HepG2 (cell line): ENCODE results near the gene UNC13D. TPM values are rescaled to one million over a fixed set of nuclear protein-coding genes. Genes with fewer than 3 reads are reported as not detected.

Source experiments
- ARNTL ChIP-seq: sonication (generic); formaldehyde crosslinking; IDR thresholded peaks from 2 replicates; pipeline ENCODE4 v1.4.0; 2020; ENCODE audit warnings: mild to moderate bottlenecking, missing genetic modification reagents
- BRCA1 ChIP-seq: sonication (generic); formaldehyde crosslinking; IDR thresholded peaks from 2 replicates; pipeline ENCODE4 v1.4.0; 2020; ENCODE audit warnings: missing genetic modification reagents
- BRD4 ChIP-seq: sonication (generic); formaldehyde crosslinking; IDR thresholded peaks from 2 replicates; pipeline ENCODE4 v1.4.0; 2020; ENCODE audit warnings: missing genetic modification reagents
- EP300 ChIP-seq, 3 experiments: sonication (generic) in 1 of 3; formaldehyde crosslinking in 1 of 3; IDR thresholded peaks; 2 replicates each; pipeline versions ENCODE4 v1.5.1 to v1.6.1; 2011 to 2020; ENCODE audit warnings: low read depth in 2 of 3, low read length in 2 of 3, borderline replicate concordance in 1 of 3, improper control_type of control experiment in 1 of 3, mild to moderate bottlenecking in 1 of 3, missing genetic modification reagents in 1 of 3, moderate library complexity in 1 of 3
- GATAD2A ChIP-seq: IDR thresholded peaks from 2 replicates; pipeline ENCODE4 v1.6.1; 2016
- HCFC1 ChIP-seq: fragments of 150-350 bp; IDR thresholded peaks from 2 replicates; pipeline ENCODE4 v1.6.1; 2014; ENCODE audit warnings: low read depth, low read length
- HNRNPUL1 ChIP-seq: fragments of 200-400 bp; formaldehyde crosslinking; IDR thresholded peaks from 2 replicates; pipeline ENCODE4 v1.6.1; 2017; ENCODE audit warnings: low read depth, mild to moderate bottlenecking, low read length, moderate library complexity
- IRF2 ChIP-seq: IDR thresholded peaks from 2 replicates; pipeline ENCODE4 v1.6.1; 2018; ENCODE audit warnings: missing genetic modification reagents, missing compliant biosample characterization
- MAFF ChIP-seq: IDR thresholded peaks from 2 replicates; pipeline ENCODE4 v1.6.1; 2011; ENCODE audit warnings: low read depth, low read length, improper control_type of control experiment
- MTF1 ChIP-seq: sonication (generic); formaldehyde crosslinking; IDR thresholded peaks from 2 replicates; pipeline ENCODE4 v1.5.0; 2020; ENCODE audit warnings: missing genetic modification reagents
- MYC ChIP-seq: sonication (generic); formaldehyde crosslinking; IDR thresholded peaks from 2 replicates; pipeline ENCODE4 v1.9.0; 2021; ENCODE audit warnings: missing genetic modification reagents, borderline replicate concordance
- NCOA1 ChIP-seq: sonication (generic); formaldehyde crosslinking; IDR thresholded peaks from 2 replicates; pipeline ENCODE4 v1.9.0; 2021; ENCODE audit warnings: missing genetic modification reagents
- NFIC ChIP-seq: IDR thresholded peaks from 2 replicates; pipeline ENCODE4 v1.6.1; 2012; ENCODE audit warnings: mild to moderate bottlenecking, low read length, inconsistent platforms
- SAFB2 ChIP-seq: sonication (generic); formaldehyde crosslinking; IDR thresholded peaks from 2 replicates; pipeline ENCODE4 v1.5.1; 2020; ENCODE audit warnings: missing genetic modification reagents, low read depth, mild to moderate bottlenecking, borderline replicate concordance
- SP4 ChIP-seq: sonication (generic); formaldehyde crosslinking; IDR thresholded peaks from 2 replicates; pipeline ENCODE4 v1.8.1; 2023; ENCODE audit warnings: mild to moderate bottlenecking, missing genetic modification reagents
- TBP ChIP-seq: sonication (generic); formaldehyde crosslinking; IDR thresholded peaks from 2 replicates; pipeline ENCODE4 v1.5.0; 2020; ENCODE audit warnings: missing genetic modification reagents
- WIZ ChIP-seq: sonication (generic); formaldehyde crosslinking; IDR thresholded peaks from 2 replicates; pipeline ENCODE4 v1.5.1; 2020; ENCODE audit warnings: mild to moderate bottlenecking, missing genetic modification reagents
- XBP1 ChIP-seq: sonication (generic); formaldehyde crosslinking; IDR thresholded peaks from 2 replicates; pipeline ENCODE4 v1.5.0; 2020; ENCODE audit warnings: missing genetic modification reagents
- ZBTB42 ChIP-seq: sonication (generic); formaldehyde crosslinking; IDR thresholded peaks from 2 replicates; pipeline ENCODE4 v1.5.0; 2020; ENCODE audit warnings: mild to moderate bottlenecking, missing genetic modification reagents
- ZFP1 ChIP-seq: IDR thresholded peaks from 2 replicates; pipeline ENCODE4 v1.6.1; 2016
- ZFP36L2 ChIP-seq: sonication (generic); formaldehyde crosslinking; IDR thresholded peaks from 2 replicates; pipeline ENCODE4 v1.4.0; 2020; ENCODE audit warnings: missing genetic modification reagents
- ZIK1 ChIP-seq: sonication (generic); formaldehyde crosslinking; IDR thresholded peaks from 2 replicates; pipeline ENCODE4 v1.5.0; 2020; ENCODE audit warnings: mild to moderate bottlenecking, low read depth, missing genetic modification reagents, borderline replicate concordance
- ZNF274 ChIP-seq: sonication (generic); formaldehyde crosslinking; IDR thresholded peaks from 2 replicates; pipeline ENCODE4 v1.5.1; 2020; ENCODE audit warnings: mild to moderate bottlenecking, missing genetic modification reagents
- ZSCAN29 ChIP-seq: sonication (generic); formaldehyde crosslinking; conservative IDR thresholded peaks from 2 replicates; pipeline ENCODE4 v1.4.0; 2020; ENCODE audit warnings: mild to moderate bottlenecking, missing genetic modification reagents
- polyA plus RNA-seq, 8 experiments: library from polyadenylated mRNA; depleted of rRNA in 3 of 8; stranded (reverse) in 7 of 8; unstranded in 1 of 8; fragments of >200 nt; fragmentation: Illumina TruSeq in 4 of 8; extraction: Trizol in 4 of 8; gene quantifications; 2 replicates each; pipeline versions ENCODE4 v1.2.1 to v1.2.3, GENCODE V29; 2011 to 2016; ENCODE audit warnings: low read depth in 4 of 8, missing spikeins in 1 of 8, mixed read lengths in 1 of 8; ENCODE audit not compliant: insufficient read depth in 1 of 8
- total RNA-seq, 5 experiments: library from RNA; depleted of rRNA; stranded (reverse); fragments of >200 nt; fragmentation: Illumina TruSeq; extraction: Trizol; gene quantifications; 2 replicates each; pipeline ENCODE4 v1.2.3, GENCODE V29; 2016; ENCODE audit warnings: low read depth in 1 of 5
- TF ChIP-seq, protein P1 (sequence below): sonication (generic); formaldehyde crosslinking; IDR thresholded peaks from 2 replicates; pipeline ENCODE4 v1.5.0; 2020; ENCODE audit warnings: mild to moderate bottlenecking, missing genetic modification reagents
- TF ChIP-seq, protein P2 (sequence below): sonication (generic); formaldehyde crosslinking; IDR thresholded peaks from 2 replicates; pipeline ENCODE4 v1.5.0; 2020; ENCODE audit warnings: missing genetic modification reagents, mild to moderate bottlenecking, borderline replicate concordance
- TF ChIP-seq, protein P3 (sequence below): sonication (generic); formaldehyde crosslinking; IDR thresholded peaks from 2 replicates; pipeline ENCODE4 v1.5.0; 2020; ENCODE audit warnings: mild to moderate bottlenecking, missing genetic modification reagents

Gene UNC13D
- total and polyA plus RNA-seq, 2 of the 13 experiments (the other 11 are each of a cell fraction or from before 2014, with no cell fraction given) = 29.7 to 42.7 TPM

DNA sequence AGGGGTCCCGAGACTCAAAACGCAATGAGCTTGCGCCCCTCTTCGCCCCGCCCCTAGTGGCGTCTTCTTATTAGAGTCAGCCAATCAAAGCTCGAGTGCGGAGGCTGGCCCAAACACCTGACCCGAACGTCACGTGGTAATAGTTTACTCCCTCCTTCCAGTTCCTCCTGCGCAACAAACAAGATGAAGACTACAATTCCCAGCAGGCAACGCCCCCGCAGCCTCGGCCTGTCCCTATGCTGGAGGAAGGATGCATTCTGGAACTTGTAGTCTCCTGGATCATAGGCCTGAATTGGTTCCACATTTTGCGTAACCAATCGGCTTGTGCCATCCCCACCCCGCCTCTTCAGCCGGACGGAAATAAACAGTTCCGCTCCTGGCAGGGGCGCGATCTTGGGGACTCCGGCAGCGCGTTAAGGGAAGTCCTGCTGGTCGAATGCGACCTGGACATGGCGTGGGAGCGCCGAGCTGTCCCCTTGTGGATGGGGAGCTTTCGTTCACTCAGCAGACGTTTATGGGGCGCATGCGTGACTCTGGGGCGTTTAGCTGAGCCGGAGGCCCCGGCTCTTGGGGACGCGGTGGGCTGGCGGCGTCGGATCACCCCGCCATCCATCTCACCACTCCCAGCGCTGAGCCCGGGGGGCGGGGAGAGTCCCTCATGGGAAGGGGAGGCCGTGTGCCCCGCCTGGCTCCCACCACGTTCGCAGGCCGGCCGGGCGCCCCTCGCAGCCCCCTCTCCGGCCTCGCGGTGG is 11.3 kb upstream of the UNC13D start, which contains the start of gene WBP2 (continued):
- TF ChIP-seq MYC (CRISPR knock-in tag) = no peak; the same call in none of the 2 replicates
- 0 out of 2 replicates have a peak, but pooled peaks have one; percentile 78 for TF ChIP-seq WIZ (CRISPR knock-in tag)
- no peak for TF ChIP-seq XBP1
- TF ChIP-seq TBP (CRISPR knock-in tag) = peak; percentile 97
- TF ChIP-seq GATAD2A (CRISPR knock-in tag) = no peak; the same call in 1 of the 2 replicates
- TF ChIP-seq MTF1 = no peak
- no peak for TF ChIP-seq HNRNPUL1
- TF ChIP-seq HCFC1 = peak; percentile 100
- TF ChIP-seq BRD4 (CRISPR knock-in tag) = no peak; the same call in 1 of the 2 replicates
- TF ChIP-seq ZSCAN29 (CRISPR knock-in tag) = peak; percentile 85; the same call in 1 of the 2 replicates
- TF ChIP-seq NCOA1 = peak; percentile 96; the same call in 1 of the 2 replicates
- peak; percentile 73 for TF ChIP-seq SP4 (CRISPR knock-in tag)
- no peak for TF ChIP-seq ZFP36L2
- TF ChIP-seq, protein P1, sequence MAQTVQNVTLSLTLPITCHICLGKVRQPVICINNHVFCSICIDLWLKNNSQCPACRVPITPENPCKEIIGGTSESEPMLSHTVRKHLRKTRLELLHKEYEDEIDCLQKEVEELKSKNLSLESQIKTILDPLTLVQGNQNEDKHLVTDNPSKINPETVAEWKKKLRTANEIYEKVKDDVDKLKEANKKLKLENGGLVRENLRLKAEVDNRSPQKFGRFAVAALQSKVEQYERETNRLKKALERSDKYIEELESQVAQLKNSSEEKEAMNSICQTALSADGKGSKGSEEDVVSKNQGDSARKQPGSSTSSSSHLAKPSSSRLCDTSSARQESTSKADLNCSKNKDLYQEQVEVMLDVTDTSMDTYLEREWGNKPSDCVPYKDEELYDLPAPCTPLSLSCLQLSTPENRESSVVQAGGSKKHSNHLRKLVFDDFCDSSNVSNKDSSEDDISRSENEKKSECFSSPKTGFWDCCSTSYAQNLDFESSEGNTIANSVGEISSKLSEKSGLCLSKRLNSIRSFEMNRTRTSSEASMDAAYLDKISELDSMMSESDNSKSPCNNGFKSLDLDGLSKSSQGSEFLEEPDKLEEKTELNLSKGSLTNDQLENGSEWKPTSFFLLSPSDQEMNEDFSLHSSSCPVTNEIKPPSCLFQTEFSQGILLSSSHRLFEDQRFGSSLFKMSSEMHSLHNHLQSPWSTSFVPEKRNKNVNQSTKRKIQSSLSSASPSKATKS (CRISPR knock-in tag) = no peak; the same call in 1 of the 2 replicates
- no peak for TF ChIP-seq MAFF
- peak; percentile 94; the same call in 1 of the 2 replicates for TF ChIP-seq ARNTL (CRISPR knock-in tag)
- TF ChIP-seq ZFP1 (CRISPR knock-in tag) = peak; percentile 55; the same call in 1 of the 2 replicates
- peak; percentile 26; the same call in 1 of the 2 replicates for TF ChIP-seq BRCA1
- peak; percentile 62 for TF ChIP-seq SAFB2
- TF ChIP-seq NFIC = no peak
- TF ChIP-seq ZBTB42 (CRISPR knock-in tag) = peak; percentile 83; the same call in 1 of the 2 replicates
- TF ChIP-seq, protein P2, sequence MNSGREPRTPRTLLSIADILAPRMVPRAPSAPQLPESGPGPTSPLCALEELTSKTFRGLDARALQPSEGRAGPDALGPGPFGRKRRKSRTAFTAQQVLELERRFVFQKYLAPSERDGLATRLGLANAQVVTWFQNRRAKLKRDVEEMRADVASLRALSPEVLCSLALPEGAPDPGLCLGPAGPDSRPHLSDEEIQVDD (CRISPR knock-in tag) = no peak
- peak; percentile 93; the same call in 1 of the 2 replicates for TF ChIP-seq ZIK1 (CRISPR knock-in tag)
- peak; percentile 96 for TF ChIP-seq IRF2
- TF ChIP-seq, protein P3, sequence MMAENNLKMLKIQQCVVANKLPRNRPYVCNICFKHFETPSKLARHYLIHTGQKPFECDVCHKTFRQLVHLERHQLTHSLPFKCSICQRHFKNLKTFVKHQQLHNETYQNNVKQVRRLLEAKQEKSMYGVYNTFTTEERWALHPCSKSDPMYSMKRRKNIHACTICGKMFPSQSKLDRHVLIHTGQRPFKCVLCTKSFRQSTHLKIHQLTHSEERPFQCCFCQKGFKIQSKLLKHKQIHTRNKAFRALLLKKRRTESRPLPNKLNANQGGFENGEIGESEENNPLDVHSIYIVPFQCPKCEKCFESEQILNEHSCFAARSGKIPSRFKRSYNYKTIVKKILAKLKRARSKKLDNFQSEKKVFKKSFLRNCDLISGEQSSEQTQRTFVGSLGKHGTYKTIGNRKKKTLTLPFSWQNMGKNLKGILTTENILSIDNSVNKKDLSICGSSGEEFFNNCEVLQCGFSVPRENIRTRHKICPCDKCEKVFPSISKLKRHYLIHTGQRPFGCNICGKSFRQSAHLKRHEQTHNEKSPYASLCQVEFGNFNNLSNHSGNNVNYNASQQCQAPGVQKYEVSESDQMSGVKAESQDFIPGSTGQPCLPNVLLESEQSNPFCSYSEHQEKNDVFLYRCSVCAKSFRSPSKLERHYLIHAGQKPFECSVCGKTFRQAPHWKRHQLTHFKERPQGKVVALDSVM = peak; percentile 60; the same call in 1 of the 2 replicates
- peak; percentile 79; the same call in 1 of the 2 replicates for TF ChIP-seq ZNF274 (CRISPR knock-in tag)
- peak in 1 of 2 experiments; percentile 63; a peak in 2 of 4 replicates for TF ChIP-seq EP300 (IDR thresholded peaks at IDR 0.05; ENCODE audit: low read depth in 2 of 2, low read length in 2 of 2)
- TF ChIP-seq EP300 (CRISPR knock-in tag; IDR thresholded peaks at IDR 0.05; ENCODE audit: borderline replicate concordance) = peak; percentile 68
